OCI-LY3 (cell line): Measurements from ENCODE around the gene BAHD1.

ENCODE experiments used
- EZH2phosphoT487 ChIP-seq: fragments of 200-600 bp; shearing (Covaris generic); IDR thresholded peaks from 2 replicates; pipeline ENCODE4 v1.6.1; 2018; ENCODE audit warnings: antibody characterized with exemption, mixed run types, low read depth
- TF ChIP-seq, protein P1 (sequence below): fragments of 200-600, 300-600 bp; sonication (generic); IDR thresholded peaks from 2 replicates; pipeline ENCODE4 v1.5.1; 2014; ENCODE audit warnings: antibody characterized with exemption, low read length, low read depth

DNA sequence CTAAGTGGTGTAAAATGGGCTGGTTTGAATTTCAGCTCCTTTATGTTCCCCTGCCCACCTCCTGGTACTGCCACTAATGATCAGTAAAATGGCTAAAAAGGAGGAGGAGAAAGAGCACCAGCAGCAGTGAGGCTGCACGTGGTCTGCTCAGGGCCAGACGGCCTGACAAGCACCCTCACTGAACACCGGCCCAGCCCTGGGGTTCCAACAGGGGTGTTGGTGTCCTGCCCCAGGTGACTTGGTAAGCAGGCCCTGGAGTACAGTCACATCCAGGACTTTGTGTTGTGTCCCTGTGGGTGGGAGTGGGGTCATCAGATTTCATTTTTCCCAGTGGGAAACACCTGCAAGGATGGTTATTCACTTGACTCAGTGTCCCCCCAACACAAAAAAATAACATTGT, 5.4 kb downstream of the BAHD1 start:
- TF ChIP-seq, protein P1, sequence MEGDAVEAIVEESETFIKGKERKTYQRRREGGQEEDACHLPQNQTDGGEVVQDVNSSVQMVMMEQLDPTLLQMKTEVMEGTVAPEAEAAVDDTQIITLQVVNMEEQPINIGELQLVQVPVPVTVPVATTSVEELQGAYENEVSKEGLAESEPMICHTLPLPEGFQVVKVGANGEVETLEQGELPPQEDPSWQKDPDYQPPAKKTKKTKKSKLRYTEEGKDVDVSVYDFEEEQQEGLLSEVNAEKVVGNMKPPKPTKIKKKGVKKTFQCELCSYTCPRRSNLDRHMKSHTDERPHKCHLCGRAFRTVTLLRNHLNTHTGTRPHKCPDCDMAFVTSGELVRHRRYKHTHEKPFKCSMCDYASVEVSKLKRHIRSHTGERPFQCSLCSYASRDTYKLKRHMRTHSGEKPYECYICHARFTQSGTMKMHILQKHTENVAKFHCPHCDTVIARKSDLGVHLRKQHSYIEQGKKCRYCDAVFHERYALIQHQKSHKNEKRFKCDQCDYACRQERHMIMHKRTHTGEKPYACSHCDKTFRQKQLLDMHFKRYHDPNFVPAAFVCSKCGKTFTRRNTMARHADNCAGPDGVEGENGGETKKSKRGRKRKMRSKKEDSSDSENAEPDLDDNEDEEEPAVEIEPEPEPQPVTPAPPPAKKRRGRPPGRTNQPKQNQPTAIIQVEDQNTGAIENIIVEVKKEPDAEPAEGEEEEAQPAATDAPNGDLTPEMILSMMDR = no peak
- TF ChIP-seq EZH2phosphoT487 = no peak
